ENCODE data around the gene MCU. TPM values are rescaled to one million over a fixed set of nuclear protein-coding genes. Genes with fewer than 3 reads are reported as not detected.

MCU gene
- total and polyA plus RNA-seq, 2 experiments from 2014 or later, result 31.6 to 41.7 TPM

DNA sequence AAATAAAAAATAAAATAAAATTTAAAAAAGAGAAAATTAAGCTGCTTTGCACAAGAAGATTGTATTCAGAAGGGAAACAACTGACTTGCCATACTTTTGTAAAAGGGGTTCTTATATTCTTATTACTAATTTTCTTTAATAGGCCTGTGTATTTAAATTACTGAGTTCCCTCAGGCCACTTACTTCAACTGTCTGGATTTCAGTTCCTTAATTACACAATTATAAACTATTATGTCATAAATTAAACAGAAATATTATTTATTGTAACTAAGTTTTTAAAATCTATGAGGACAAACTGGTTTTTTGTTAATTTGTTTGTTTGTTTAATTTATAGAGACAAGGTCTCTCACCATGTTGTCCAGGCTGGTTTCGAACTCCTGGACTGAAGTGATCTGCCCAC lies 43.6 kb upstream of the MCU start:
- H3K27ac ChIP-seq, result no peak overlapping the region
- H3K27me3 ChIP-seq, result no peaks in the 10 kb centered on the region
- DNase-seq (ENCODE audit: low spot score), result no peak
- 100% methylated on average over 1 of the region's 1 CpG for WGBS (ENCODE audit: low lambda C conversion rate, missing lambda C conversion rate)
- no peaks in the 10 kb centered on the region for H4K20me1 ChIP-seq (ENCODE audit: insufficient read depth, poor library complexity, severe bottlenecking)
- no peaks in the 10 kb centered on the region for H3K79me2 ChIP-seq
- H2AFZ ChIP-seq, result no peak overlapping the region
- H3K4me2 ChIP-seq, result no peak overlapping the region
- H3K4me1 ChIP-seq (ENCODE audit: insufficient read depth), result no peaks in the 10 kb centered on the region
- no peak for TF ChIP-seq EZH2phosphoT487 (IDR thresholded peaks at IDR 0.05; ENCODE audit: low read depth, severe bottlenecking, unreplicated experiment)
- TF ChIP-seq, protein P1, sequence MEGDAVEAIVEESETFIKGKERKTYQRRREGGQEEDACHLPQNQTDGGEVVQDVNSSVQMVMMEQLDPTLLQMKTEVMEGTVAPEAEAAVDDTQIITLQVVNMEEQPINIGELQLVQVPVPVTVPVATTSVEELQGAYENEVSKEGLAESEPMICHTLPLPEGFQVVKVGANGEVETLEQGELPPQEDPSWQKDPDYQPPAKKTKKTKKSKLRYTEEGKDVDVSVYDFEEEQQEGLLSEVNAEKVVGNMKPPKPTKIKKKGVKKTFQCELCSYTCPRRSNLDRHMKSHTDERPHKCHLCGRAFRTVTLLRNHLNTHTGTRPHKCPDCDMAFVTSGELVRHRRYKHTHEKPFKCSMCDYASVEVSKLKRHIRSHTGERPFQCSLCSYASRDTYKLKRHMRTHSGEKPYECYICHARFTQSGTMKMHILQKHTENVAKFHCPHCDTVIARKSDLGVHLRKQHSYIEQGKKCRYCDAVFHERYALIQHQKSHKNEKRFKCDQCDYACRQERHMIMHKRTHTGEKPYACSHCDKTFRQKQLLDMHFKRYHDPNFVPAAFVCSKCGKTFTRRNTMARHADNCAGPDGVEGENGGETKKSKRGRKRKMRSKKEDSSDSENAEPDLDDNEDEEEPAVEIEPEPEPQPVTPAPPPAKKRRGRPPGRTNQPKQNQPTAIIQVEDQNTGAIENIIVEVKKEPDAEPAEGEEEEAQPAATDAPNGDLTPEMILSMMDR (IDR thresholded peaks at IDR 0.05; ENCODE audit: poor library complexity), result no peak
- TF ChIP-seq EZH2 (IDR thresholded peaks at IDR 0.05; ENCODE audit: borderline replicate concordance), result no peak
- no peaks in the 10 kb centered on the region for H3K36me3 ChIP-seq (replicated peaks; ENCODE audit: insufficient read depth, low read depth)
- no peaks in the 10 kb centered on the region for H3K9me2 ChIP-seq (replicated peaks; ENCODE audit: insufficient read depth)
- no peaks in the 10 kb centered on the region for H3K9me3 ChIP-seq (ENCODE audit: low read depth)
- H3K4me3 ChIP-seq, result no peak overlapping the region

DNA sequence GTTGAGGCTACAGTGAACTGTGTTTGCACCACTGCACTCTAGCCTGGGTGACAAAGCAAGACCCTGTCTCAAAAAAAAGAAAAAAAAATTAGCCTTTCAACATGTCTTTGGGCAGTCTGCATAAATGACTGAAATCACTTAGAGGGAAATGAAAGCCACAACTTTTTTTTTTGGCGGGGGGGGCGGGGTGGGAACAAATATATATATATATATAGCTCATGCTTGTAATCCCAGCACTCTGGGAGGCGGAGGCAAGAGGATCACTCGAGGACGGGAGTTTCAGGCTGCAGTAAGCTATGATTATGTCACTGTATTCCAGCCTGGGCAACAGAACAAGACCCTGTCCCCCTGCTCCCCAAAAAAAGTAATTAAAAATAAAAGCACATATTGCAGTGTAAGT lies 42.7 kb upstream of the MCU start:
- Histone ChIP-seq H4K20me1 (ENCODE audit: insufficient read depth, poor library complexity, severe bottlenecking) (no peaks in the 10 kb centered on the region), H3K4me1 (ENCODE audit: insufficient read depth) (no peaks in the 10 kb centered on the region), H3K27ac (no peak overlapping the region), H3K4me3 (no peak overlapping the region), H3K79me2 (no peaks in the 10 kb centered on the region), H3K9me3 (ENCODE audit: low read depth) (no peaks in the 10 kb centered on the region), H3K27me3 (no peaks in the 10 kb centered on the region), H2AFZ (no peak overlapping the region), H3K4me2 (no peak overlapping the region), H3K9me2 (replicated peaks; ENCODE audit: insufficient read depth) (no peaks in the 10 kb centered on the region), H3K36me3 (replicated peaks; ENCODE audit: insufficient read depth, low read depth) (no peaks in the 10 kb centered on the region)
- TF ChIP-seq EZH2 (IDR thresholded peaks at IDR 0.05; ENCODE audit: borderline replicate concordance) (no peak), EZH2phosphoT487 (IDR thresholded peaks at IDR 0.05; ENCODE audit: low read depth, severe bottlenecking, unreplicated experiment) (no peak)
- TF ChIP-seq, protein P1 (IDR thresholded peaks at IDR 0.05; ENCODE audit: poor library complexity), result no peak
- DNase-seq (ENCODE audit: low spot score), result no peak
- 79% methylated on average over 5 of the region's 5 CpGs for WGBS (ENCODE audit: low lambda C conversion rate, missing lambda C conversion rate)

DNA sequence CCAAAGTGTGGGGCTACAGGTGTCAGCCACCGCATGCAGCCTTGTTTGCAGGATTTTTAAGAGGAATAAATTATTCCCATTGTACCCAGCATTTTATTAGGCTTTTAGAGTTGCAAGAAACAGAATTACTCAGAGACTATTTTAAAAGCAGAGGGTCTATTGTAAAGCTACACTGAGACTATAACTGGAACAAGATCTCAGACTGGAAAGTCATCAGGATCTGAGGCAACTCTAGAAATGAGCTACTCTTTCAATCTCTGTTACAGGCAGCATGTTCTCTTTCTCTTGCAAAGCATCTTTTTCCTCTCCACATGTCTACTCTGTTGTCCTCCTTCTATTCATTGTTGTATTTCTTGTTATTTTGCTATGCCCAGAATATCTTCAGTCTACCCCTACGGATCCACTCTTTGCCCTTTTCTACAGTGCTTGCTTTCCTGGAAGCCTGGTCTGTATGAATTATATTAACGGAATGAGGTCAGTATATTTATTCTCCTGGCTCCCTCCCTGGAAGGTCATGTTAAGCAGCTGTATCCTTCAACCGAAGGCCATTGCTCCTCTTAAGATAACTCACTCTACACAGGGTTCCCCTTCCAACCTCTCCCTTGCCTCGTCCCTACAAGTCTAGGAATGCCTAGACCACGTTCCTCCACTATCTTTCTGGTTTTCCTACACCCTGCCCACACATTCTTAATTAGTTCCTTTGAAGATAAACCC lies 38.4 kb upstream of the MCU start:
- no peaks in the 10 kb centered on the region for H3K27me3 ChIP-seq
- DNase-seq (ENCODE audit: low spot score), result no peak
- H3K9me3 ChIP-seq (ENCODE audit: low read depth), result no peaks in the 10 kb centered on the region
- no peak overlapping the region for H3K4me2 ChIP-seq
- no peak overlapping the region for H2AFZ ChIP-seq
- no peaks in the 10 kb centered on the region for H3K9me2 ChIP-seq (replicated peaks; ENCODE audit: insufficient read depth)
- TF ChIP-seq EZH2phosphoT487 (IDR thresholded peaks at IDR 0.05; ENCODE audit: low read depth, severe bottlenecking, unreplicated experiment), result no peak
- TF ChIP-seq, protein P1 (IDR thresholded peaks at IDR 0.05; ENCODE audit: poor library complexity), result no peak
- TF ChIP-seq EZH2 (IDR thresholded peaks at IDR 0.05; ENCODE audit: borderline replicate concordance), result no peak
- H3K79me2 ChIP-seq, result no peaks in the 10 kb centered on the region
- H3K4me3 ChIP-seq, result no peak overlapping the region
- H3K36me3 ChIP-seq (replicated peaks; ENCODE audit: insufficient read depth, low read depth), result no peaks in the 10 kb centered on the region
- no peak overlapping the region for H3K27ac ChIP-seq
- WGBS (ENCODE audit: low lambda C conversion rate, missing lambda C conversion rate), result 80% methylated on average over 6 of the region's 6 CpGs
- no peaks in the 10 kb centered on the region for H4K20me1 ChIP-seq (ENCODE audit: insufficient read depth, poor library complexity, severe bottlenecking)
- H3K4me1 ChIP-seq (ENCODE audit: insufficient read depth), result no peaks in the 10 kb centered on the region
